ENCODE data around the gene MYO18A.

MYO18A gene

GRCh38 chr17:29042026-29042678 is 138.0 kb downstream of the MYO18A start:
- FAIRE-seq (no peak), DNase-seq (ENCODE audit: insufficient read length, low spot score) (no peak)

- FAIRE-seq (no peak), DNase-seq (ENCODE audit: insufficient read length, low spot score) (no peak)
These were observed 138.6 kb downstream of the MYO18A start for GRCh38 chr17:29041571-29041970.

GRCh38 chr17:29041091-29041490 is 139.1 kb downstream of the MYO18A start:
- FAIRE-seq (no peak), DNase-seq (ENCODE audit: insufficient read length, low spot score) (no peak)

- peak; percentile 65 for DNase-seq (ENCODE audit: insufficient read length, low spot score)
- FAIRE-seq, result peak; percentile 88
These were observed 140.2 kb downstream of the MYO18A start for GRCh38 chr17:29039764-29040598.

GRCh38 chr17:29038085-29038795 is 142.0 kb downstream of the MYO18A start:
- no peak for DNase-seq (ENCODE audit: insufficient read length, low spot score)
- FAIRE-seq, result no peak

- DNase-seq (ENCODE audit: insufficient read length, low spot score), result no peak
- no peak for FAIRE-seq
These were observed 142.5 kb downstream of the MYO18A start for GRCh38 chr17:29037739-29038084.

- no peak for FAIRE-seq
- DNase-seq (ENCODE audit: insufficient read length, low spot score), result no peak
These were observed 143.6 kb downstream of the MYO18A start for GRCh38 chr17:29036584-29036983.

- DNase-seq (ENCODE audit: insufficient read length, low spot score), result no peak
- no peak for FAIRE-seq
These were observed 145.7 kb downstream of the MYO18A start for GRCh38 chr17:29034510-29034909.

GRCh38 chr17:29032857-29033197 is 147.4 kb downstream of the MYO18A start:
- DNase-seq (ENCODE audit: insufficient read length, low spot score) (no peak), FAIRE-seq (no peak)

- no peak for FAIRE-seq
- no peak for DNase-seq (ENCODE audit: insufficient read length, low spot score)
These were observed 148.0 kb downstream of the MYO18A start for GRCh38 chr17:29032013-29032856.

GRCh38 chr17:29031488-29031887 is 148.7 kb downstream of the MYO18A start:
- no peak for FAIRE-seq
- DNase-seq (ENCODE audit: insufficient read length, low spot score), result no peak

GRCh38 chr17:29024316-29024952 is 155.8 kb downstream of the MYO18A start:
- FAIRE-seq (no peak), DNase-seq (ENCODE audit: insufficient read length, low spot score) (no peak)

GRCh38 chr17:29022074-29022473 is 158.1 kb downstream of the MYO18A start:
- DNase-seq (ENCODE audit: insufficient read length, low spot score), result no peak
- FAIRE-seq, result no peak

- no peak for FAIRE-seq
These were observed 159.0 kb downstream of the MYO18A start for GRCh38 chr17:29021226-29021625.

More at GRCh38 chr17:29021226-29021625, 159.0 kb downstream of the MYO18A start:
- no peak for DNase-seq (ENCODE audit: insufficient read length, low spot score)
